Right cardiac atrium (tissue), 5 donors: ENCODE measurements around the gene SELENOM. TPM values are rescaled to one million over a fixed set of nuclear protein-coding genes. Genes with fewer than 3 reads are reported as not detected.

Experiments
- ATAC-seq, 2 donors: fragments of 200-7000 bp; cut with Tn5 transposase; one replicate each; pipeline versions ENCODE4 v1.8.0 to v1.9.1; 2020; ENCODE audit warnings: moderate library complexity in 2 of 2, mild to moderate bottlenecking in 1 of 2
- DNase-seq, 3 donors: peaks; one replicate each; pipeline ENCODE4 v3.0.0-alpha.2; 2020
- H3K27ac ChIP-seq: one replicate; pipeline ENCODE4 v1.5.1; 2013; ENCODE audit warnings: mild to moderate bottlenecking, low read length, control low read depth, moderate library complexity
- H3K27me3 ChIP-seq: one replicate; pipeline ENCODE4 v1.6.1; 2013; ENCODE audit not compliant: control insufficient read depth, insufficient read depth
- H3K4me1 ChIP-seq: one replicate; pipeline ENCODE4 v1.6.1; 2013; ENCODE audit warnings: low read length; ENCODE audit not compliant: control insufficient read depth, insufficient read depth
- H3K4me3 ChIP-seq: one replicate; pipeline ENCODE4 v1.5.1; 2013; ENCODE audit warnings: low read length, control low read depth
- H3K9me3 ChIP-seq: one replicate; pipeline ENCODE4 v1.6.1; 2013; ENCODE audit warnings: low read length; ENCODE audit not compliant: control insufficient read depth
- WGBS: extraction: QIAGEN DNeasy Blood & Tissue Kit; methylation state at CpG from one replicate; pipeline ENCODE4 v1.1.7; 2013; 5-methylcytosine and 5-hydroxymethylcytosine counted together
- intact Hi-C, 4 donors: fragments of 100-400 bp; cut with DNase I; formaldehyde crosslinking; loops; one replicate each; pipeline versions ENCODE4 v1.11.0 to v1.14.0; 2022 to 2023
- polyA plus RNA-seq: library from polyadenylated mRNA; stranded (reverse); fragments of 200-250 nt; gene quantifications from one replicate; pipeline ENCODE4 v1.2.3, GENCODE V29; 2013
- total RNA-seq, 4 donors: library from RNA; stranded (reverse); fragmentation: NEBNext Ultra II Directional; extraction: Animal tissue kit (Norgen Biotek cat#: 25700); gene quantifications; one replicate each; pipeline ENCODE4 v1.2.1, GENCODE V29; 2021
- donor health status: healthy with polysubstance abuse.
- donor health status: DM: no; HTN: yes; CAD: no.
- donor health status: DM: no; HTN: no; CAD: no.
- donor health status: DM: no; HTN: yes; CAD: no; lungs with severe emphysema.
- donor health status: DM: yes; HTN: yes; CAD: no.

Gene SELENOM
- total and polyA plus RNA-seq, 5 donors, result 167 to 219 (median 179) TPM

DNA sequence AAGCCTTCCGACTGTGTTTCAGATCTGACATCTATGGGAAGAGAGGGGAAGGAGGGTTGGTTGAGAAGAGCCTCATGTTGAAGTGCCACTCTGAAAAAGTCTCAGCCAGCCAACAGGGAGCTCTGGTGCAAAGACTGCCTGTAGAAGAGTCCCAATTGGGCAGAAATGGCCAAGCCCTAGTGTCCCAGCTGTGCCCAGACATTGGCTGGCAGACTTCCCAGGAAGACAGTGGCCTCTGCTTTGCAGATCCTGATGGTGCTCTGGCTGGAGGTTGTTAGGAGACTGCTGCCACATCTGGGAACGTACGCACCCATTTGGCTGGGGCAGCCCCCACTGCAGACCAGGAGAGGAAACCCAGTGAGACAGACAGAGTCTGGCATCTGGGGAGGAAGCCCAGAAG is 36.2 kb upstream of the SELENOM start:
- Histone ChIP-seq H3K9me3 (no peaks in the 10 kb centered on the region), H3K4me3 (no peak overlapping the region), H3K27ac (peak overlapping the region; percentile 30), H3K4me1 (no peaks in the 10 kb centered on the region), H3K27me3 (no peaks in the 10 kb centered on the region)
- ATAC-seq, result peak; percentile 6 to 36
- peak in 1 of 3 donors; percentile 72 for DNase-seq
- 48% methylated on average over 3 of the region's 3 CpGs for WGBS
- intact Hi-C loops, result loop anchor here in 2 of 4 donors (10.0 kb wide), 1 partner anchor 199 kb away; no protein-coding TSS in a partner anchor

DNA sequence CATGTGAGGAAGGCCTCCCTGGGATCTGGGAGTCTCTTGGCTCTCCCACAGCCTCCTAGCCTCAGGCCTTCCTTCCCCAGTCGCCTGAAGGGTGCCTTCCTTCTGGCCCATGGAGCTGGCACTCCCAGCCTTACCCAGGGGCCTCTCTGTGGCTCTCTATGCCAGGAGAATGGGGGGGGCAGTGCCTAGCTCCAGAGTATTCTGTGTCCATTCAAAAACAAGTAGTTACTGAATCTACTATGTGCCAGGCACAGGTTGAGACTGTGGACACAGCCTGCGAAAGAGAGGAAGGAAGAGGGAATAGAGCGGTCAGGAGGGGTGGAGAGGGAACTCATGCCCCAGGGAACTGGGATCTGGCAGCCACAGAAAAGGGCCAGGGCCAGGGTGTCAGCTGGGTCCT is 35.7 kb upstream of the SELENOM start:
- Histone ChIP-seq H3K9me3 (no peaks in the 10 kb centered on the region), H3K4me3 (no peak overlapping the region), H3K4me1 (no peaks in the 10 kb centered on the region), H3K27me3 (no peaks in the 10 kb centered on the region), H3K27ac (peak overlapping the region; percentile 30)
- intact Hi-C loops, result loop anchor here in 2 of 4 donors (10.0 kb wide), 1 partner anchor 198 kb away; no protein-coding TSS in a partner anchor
- no peak for DNase-seq
- ATAC-seq, result peak; percentile 4 to 17
- 54% methylated on average over 3 of the region's 3 CpGs for WGBS

- ATAC-seq (no peak), DNase-seq (no peak)
- no peaks in the 10 kb centered on the region for H3K4me1 ChIP-seq
- no peak overlapping the region for H3K27ac ChIP-seq
- WGBS, result 84% methylated on average over 4 of the region's 4 CpGs
- intact Hi-C loops, result loop anchor here in 2 of 4 donors (10.0 kb wide), 1 partner anchor 197 kb away; no protein-coding TSS in a partner anchor
- no peak overlapping the region for H3K4me3 ChIP-seq
- H3K9me3 ChIP-seq, result no peaks in the 10 kb centered on the region
- no peaks in the 10 kb centered on the region for H3K27me3 ChIP-seq
These were observed 34.9 kb upstream of the SELENOM start for GRCh38 chr22:31142285-31142684.

- Histone ChIP-seq H3K9me3 (no peaks in the 10 kb centered on the region), H3K27me3 (no peaks in the 10 kb centered on the region), H3K27ac (no peak overlapping the region), H3K4me1 (no peaks in the 10 kb centered on the region), H3K4me3 (no peak overlapping the region)
- ATAC-seq (no peak), DNase-seq (no peak)
- intact Hi-C loops, result loop anchor here in 2 of 4 donors (10.0 kb wide), 1 partner anchor 197 kb away; no protein-coding TSS in a partner anchor
- WGBS, result 97% methylated on average over 2 of the region's 2 CpGs
These were observed 34.2 kb upstream of the SELENOM start for GRCh38 chr22:31141551-31141950.

DNA sequence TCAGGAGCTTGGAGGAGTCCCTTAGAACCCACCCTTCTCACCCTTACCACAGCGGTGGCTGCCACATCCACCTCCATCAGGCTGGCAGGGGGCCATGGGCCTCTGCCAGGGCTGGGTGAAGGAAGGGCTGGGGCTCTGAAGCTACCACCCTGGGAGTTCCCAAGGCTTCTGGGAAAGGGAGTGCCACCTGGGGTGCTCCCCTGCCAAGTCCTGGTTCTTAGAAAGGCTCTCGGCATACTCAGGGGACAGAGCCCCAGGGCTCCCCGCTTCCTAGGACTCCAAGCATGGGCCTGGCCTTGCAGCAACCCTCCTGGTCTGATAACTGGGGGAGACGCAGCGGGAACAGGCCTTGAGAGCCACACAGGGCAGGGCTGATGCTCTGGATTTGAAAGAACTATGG is 33.4 kb upstream of the SELENOM start:
- no peaks in the 10 kb centered on the region for H3K27me3 ChIP-seq
- intact Hi-C loops, result loop anchor here in 2 of 4 donors (10.0 kb wide), 1 partner anchor 196 kb away; no protein-coding TSS in a partner anchor
- H3K4me3 ChIP-seq, result no peak overlapping the region
- peak in 1 of 2 donors; percentile 4 for ATAC-seq
- H3K9me3 ChIP-seq, result no peaks in the 10 kb centered on the region
- no peak overlapping the region for H3K27ac ChIP-seq
- peak in 1 of 3 donors; percentile 57 for DNase-seq
- WGBS, result 79% methylated on average over 5 of the region's 5 CpGs
- H3K4me1 ChIP-seq, result no peaks in the 10 kb centered on the region

GRCh38 chr22:31139866-31140716 is 32.7 kb upstream of the SELENOM start, which contains the start of gene PLA2G3:
PLA2G3 (minus strand) TSS chr22:31140508; CDS start chr22:31140354, 154 bp downstream.
- Histone ChIP-seq H3K27me3 (no peaks in the 10 kb centered on the region), H3K4me3 (no peak within 1 kb of the TSS), H3K4me1 (no peaks in the 10 kb centered on the region), H3K9me3 (no peaks in the 10 kb centered on the region), H3K27ac (no peak within 1 kb of the TSS)
- 34% methylated on average over 24 of the region's 24 CpGs for WGBS
- ATAC-seq (peak in 1 of 2 donors; percentile 26), DNase-seq (peak in 1 of 3 donors; percentile 57)
- intact Hi-C loops, result loop anchor here in 2 of 4 donors (10.0 kb wide), 1 partner anchor 195 kb away; no protein-coding TSS in a partner anchor

GRCh38 chr22:31139066-31139465 is 31.7 kb upstream of the SELENOM start:
- no peaks in the 10 kb centered on the region for H3K9me3 ChIP-seq
- no peak for DNase-seq
- WGBS, result 84% methylated on average over 3 of the region's 3 CpGs
- no peaks in the 10 kb centered on the region for H3K27me3 ChIP-seq
- H3K27ac ChIP-seq, result no peak overlapping the region
- no peak for ATAC-seq
- no peak overlapping the region for H3K4me3 ChIP-seq
- intact Hi-C loops, result no loop called here
- no peaks in the 10 kb centered on the region for H3K4me1 ChIP-seq

DNA sequence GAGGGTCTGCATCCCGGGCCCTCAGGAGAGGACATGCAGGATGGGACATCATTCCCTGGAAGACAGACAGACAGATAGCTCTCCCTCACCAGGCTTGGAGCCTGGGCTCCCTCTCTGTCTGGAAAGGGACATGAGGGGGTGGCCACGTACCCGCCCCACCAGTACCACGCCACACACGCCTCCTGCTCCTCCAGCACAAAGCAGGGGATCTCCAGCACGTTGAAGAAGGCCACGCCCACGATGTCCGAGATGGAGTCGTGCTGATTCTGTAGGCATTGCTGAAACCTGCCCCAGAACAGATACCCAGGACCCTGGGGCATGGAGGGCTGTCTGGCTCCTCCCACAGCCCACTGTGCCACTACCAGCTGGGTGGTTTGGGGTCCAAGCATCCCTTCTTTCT is 30.8 kb upstream of the SELENOM start:
- no peaks in the 10 kb centered on the region for H3K27me3 ChIP-seq
- WGBS, result 79% methylated on average over 10 of the region's 10 CpGs
- no peaks in the 10 kb centered on the region for H3K4me1 ChIP-seq
- DNase-seq, result no peak
- no peak overlapping the region for H3K4me3 ChIP-seq
- ATAC-seq, result no peak
- no peak overlapping the region for H3K27ac ChIP-seq
- intact Hi-C loops, result no loop called here
- H3K9me3 ChIP-seq, result no peaks in the 10 kb centered on the region

- WGBS, result 78% methylated on average over 10 of the region's 10 CpGs
- intact Hi-C loops, result no loop called here
- DNase-seq (no peak), ATAC-seq (no peak)
- Histone ChIP-seq H3K4me1 (no peaks in the 10 kb centered on the region), H3K4me3 (no peak overlapping the region), H3K27ac (no peak overlapping the region), H3K9me3 (no peaks in the 10 kb centered on the region), H3K27me3 (no peaks in the 10 kb centered on the region)
These were observed 30.4 kb upstream of the SELENOM start for GRCh38 chr22:31137721-31138120.

DNA sequence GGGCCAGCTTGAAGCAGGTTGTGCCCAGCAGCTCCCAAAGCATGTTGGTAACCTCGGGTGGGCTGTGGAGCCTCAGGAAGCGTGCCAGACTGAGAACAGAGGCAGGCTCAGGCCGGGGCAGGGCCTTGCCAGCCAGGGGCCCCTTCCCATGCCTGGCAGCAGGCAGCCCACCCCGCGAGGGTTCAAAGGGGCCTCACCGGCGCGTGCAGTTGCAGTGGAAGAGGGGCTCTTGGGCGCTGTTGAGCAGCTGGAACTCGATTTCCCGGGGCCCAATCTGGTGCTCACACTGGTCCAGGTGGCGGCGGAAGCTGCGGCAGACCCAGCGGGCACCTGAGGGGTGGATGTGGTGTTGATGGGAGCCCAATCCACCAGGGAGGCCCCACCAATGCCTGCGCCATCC is 29.3 kb upstream of the SELENOM start:
- H3K27me3 ChIP-seq, result no peaks in the 10 kb centered on the region
- 89% methylated on average over 16 of the region's 16 CpGs for WGBS
- ATAC-seq (no peak), DNase-seq (no peak)
- H3K27ac ChIP-seq, result no peak overlapping the region
- no peaks in the 10 kb centered on the region for H3K9me3 ChIP-seq
- no peaks in the 10 kb centered on the region for H3K4me1 ChIP-seq
- H3K4me3 ChIP-seq, result no peak overlapping the region
- intact Hi-C loops, result no loop called here

GRCh38 chr22:31136155-31136554 is 28.8 kb upstream of the SELENOM start:
- WGBS, result 86% methylated on average over 9 of the region's 9 CpGs
- ATAC-seq (no peak), DNase-seq (no peak)
- H3K27me3 ChIP-seq, result no peaks in the 10 kb centered on the region
- H3K27ac ChIP-seq, result no peak overlapping the region
- intact Hi-C loops, result no loop called here
- H3K4me1 ChIP-seq, result no peaks in the 10 kb centered on the region
- no peak overlapping the region for H3K4me3 ChIP-seq
- H3K9me3 ChIP-seq, result no peaks in the 10 kb centered on the region
